MM.1S (cell line): ENCODE measurements around the gene MATN1.

Experiments used
- CTCF ChIP-seq: fragments of 300-600 bp; sonication (generic); IDR thresholded peaks from 2 replicates; pipeline ENCODE4 v1.5.1; 2016; ENCODE audit warnings: antibody characterized with exemption, low read length, mixed read lengths
- EZH2 ChIP-seq: fragments of 300-600 bp; sonication (generic); optimal IDR thresholded peaks from 2 replicates; pipeline ENCODE3; 2017; ENCODE audit warnings: low read depth, mild to moderate bottlenecking, antibody characterized with exemption, low read length, mixed read lengths

GRCh38 chr1:30718636-30719405 lies 4.6 kb downstream of the MATN1 start:
- TF ChIP-seq EZH2 (no peak), CTCF (peak; percentile 96)
